Activated CD8-positive, alpha-beta T cell treated with anti-CD3 and anti-CD28 coated beads, Interleukin-2, amount 10 ng/mL, durations not matched to agents 7 days and 5 days (primary cell): ENCODE measurements around the gene SLC43A2. TPM values are rescaled to one million over a fixed set of nuclear protein-coding genes. Genes with fewer than 3 reads are reported as not detected.
A peak's percentile ranks its signal among the peaks of the same experiment; 100 is the strongest.
"Not testable (repeated sequence)": the region's sequence is repeated elsewhere in the genome, so short reads cannot be mapped to it uniquely, and the experiment has no call there.

ENCODE experiments used
- ATAC-seq: fragments of 150-1000 bp; cut with Tn5 transposase; one replicate; pipeline ENCODE4 v1.10.0; 2021; ENCODE audit warnings: moderate library complexity
- CTCF ChIA-PET: fragments of 350-600 bp; sonication (Branson Sonifier 250); formaldehyde crosslinking; loops from one replicate; lab custom pipeline; 2021; ENCODE audit warnings: antibody characterized with exemption; lab: Charles Lee
- POLR2A ChIA-PET: fragments of 350-600 bp; sonication (Branson Sonifier 250); formaldehyde crosslinking; loops from one replicate; lab custom pipeline; 2021; ENCODE audit warnings: antibody characterized with exemption; lab: Charles Lee
- DNase-seq: peaks from one replicate; pipeline ENCODE4 v3.0.0-alpha.2; 2020
- H3K27ac Mint-ChIP-seq: one replicate; pipeline ENCODE4 v1.8.0; 2021; ENCODE audit warnings: mild to moderate bottlenecking, mixed read lengths
- H3K27me3 Mint-ChIP-seq: one replicate; pipeline ENCODE4 v1.8.0; 2021; ENCODE audit warnings: low read depth, mixed read lengths
- H3K36me3 Mint-ChIP-seq: one replicate; pipeline ENCODE4 v1.8.0; 2021; ENCODE audit warnings: low read depth, mixed read lengths
- H3K4me1 Mint-ChIP-seq: one replicate; pipeline ENCODE4 v1.8.0; 2021; ENCODE audit warnings: low read depth, mixed read lengths
- H3K4me3 Mint-ChIP-seq: one replicate; pipeline ENCODE4 v1.8.0; 2021; ENCODE audit warnings: mild to moderate bottlenecking, mixed read lengths
- H3K9me3 Mint-ChIP-seq: one replicate; pipeline ENCODE4 v1.8.0; 2022; ENCODE audit warnings: mixed read lengths; ENCODE audit not compliant: insufficient read depth
- total RNA-seq, 2 experiments: library from RNA; stranded (reverse); gene quantifications; one replicate each; pipeline ENCODE4 v1.2.3, GENCODE V29; 2021

SLC43A2 gene
- total RNA-seq, 2 experiments from 2014 or later, result 0.55 to 0.68 TPM

DNA sequence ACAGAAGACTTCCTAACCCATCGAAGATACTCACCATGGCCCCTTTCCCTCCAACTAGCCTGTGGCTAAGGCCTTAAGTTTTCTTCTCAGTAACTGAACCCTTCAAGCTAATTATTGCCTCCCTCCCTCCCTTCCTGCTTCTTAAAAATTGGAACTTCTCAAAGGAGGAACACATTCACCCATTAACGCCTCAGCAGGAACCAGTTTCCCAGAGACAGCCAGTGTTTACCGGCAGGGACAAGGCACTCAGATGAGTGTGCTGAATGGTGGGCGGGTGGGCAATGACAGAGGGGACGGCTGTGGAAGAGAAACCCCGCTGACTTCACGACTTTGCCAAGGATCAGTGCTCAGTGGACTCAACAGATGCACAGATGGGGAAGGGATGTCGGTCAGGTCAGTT lies 86.3 kb downstream of the SLC43A2 start:
- H3K9me3 Mint-ChIP-seq, result no peaks in the 10 kb centered on the region
- CTCF ChIA-PET, result interaction anchor here (1.5 kb wide), 1 partner anchor 9 kb away, joined by 5 read pairs; no protein-coding TSS in a partner anchor
- no peak for DNase-seq

DNA sequence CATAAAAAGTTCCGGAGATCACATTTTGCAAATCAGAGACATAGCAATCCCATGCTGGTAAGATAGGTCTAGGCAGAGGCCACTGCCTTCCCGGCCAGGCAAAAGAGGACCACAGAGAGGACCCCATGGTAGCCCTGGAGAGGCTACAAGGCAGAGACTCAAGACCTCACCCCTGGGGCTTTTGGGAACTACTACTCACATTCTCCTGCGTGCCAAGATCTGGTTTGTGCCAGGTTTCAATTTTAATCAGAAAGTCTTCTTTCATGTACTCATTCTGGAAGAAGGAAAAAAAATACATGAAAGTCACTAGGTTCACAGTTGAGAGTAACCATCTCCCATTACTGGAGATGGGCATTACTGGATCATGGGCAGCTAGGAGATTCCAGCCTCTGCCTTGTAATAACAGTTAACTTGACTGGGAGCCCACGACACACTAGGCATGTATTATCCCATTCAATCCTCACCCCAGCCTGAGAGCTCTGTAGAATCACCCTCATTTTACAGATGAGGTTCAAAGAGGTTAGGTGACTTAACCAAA lies 87.2 kb downstream of the SLC43A2 start:
- H3K27me3 Mint-ChIP-seq, result no peaks in the 10 kb centered on the region
- H3K27ac Mint-ChIP-seq, result no peak overlapping the region
- H3K4me3 Mint-ChIP-seq, result no peak overlapping the region
- ATAC-seq (no peak), DNase-seq (no peak)
- no peaks in the 10 kb centered on the region for H3K9me3 Mint-ChIP-seq
- ChIA-PET CTCF (interaction anchor here (1.5 kb wide), 1 partner anchor 8 kb away, joined by 5 read pairs; no protein-coding TSS in a partner anchor), POLR2A (no interaction called here)
- H3K4me1 Mint-ChIP-seq, result no peaks in the 10 kb centered on the region
- H3K36me3 Mint-ChIP-seq, result peaks cover 13% of the 10 kb centered on the region

More for the DNA sequence above, 86.3 kb downstream of the SLC43A2 start:
- ATAC-seq, result no peak
- Mint-ChIP-seq H3K36me3 (peaks cover 14% of the 10 kb centered on the region), H3K27ac (no peak overlapping the region), H3K27me3 (no peaks in the 10 kb centered on the region), H3K4me1 (no peaks in the 10 kb centered on the region), H3K4me3 (no peak overlapping the region)
- POLR2A ChIA-PET, result no interaction called here

DNA sequence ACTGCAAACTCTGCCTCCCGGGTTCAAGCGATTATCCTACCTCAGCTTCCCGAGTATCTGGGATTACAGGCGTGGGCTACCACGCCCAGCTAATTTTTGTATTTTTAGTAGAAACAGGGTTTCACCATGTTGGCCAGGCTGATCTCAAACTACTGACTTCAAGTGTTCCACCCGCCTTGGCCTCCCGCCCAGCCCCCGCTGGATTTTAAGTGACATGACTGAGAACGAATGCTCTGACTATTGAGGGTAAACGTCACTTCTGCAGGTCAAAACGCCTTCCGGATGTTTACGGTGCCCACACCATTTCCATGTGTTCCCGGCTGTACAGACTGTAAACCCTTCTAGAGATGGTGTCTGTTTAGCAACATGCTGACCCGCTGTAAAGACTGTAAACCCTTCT lies 88.8 kb downstream of the SLC43A2 start:
- no peak for ATAC-seq
- DNase-seq, result no peak
- no peaks in the 10 kb centered on the region for H3K27me3 Mint-ChIP-seq
- no peaks in the 10 kb centered on the region for H3K9me3 Mint-ChIP-seq
- CTCF ChIA-PET, result no interaction called here
- no peaks in the 10 kb centered on the region for H3K4me1 Mint-ChIP-seq
- no peak overlapping the region for H3K27ac Mint-ChIP-seq
- H3K4me3 Mint-ChIP-seq, result no peak overlapping the region
- H3K36me3 Mint-ChIP-seq, result peaks cover 15% of the 10 kb centered on the region
- POLR2A ChIA-PET, result interaction anchor here (0.6 kb wide), 1 partner anchor 21 kb away, joined by 3 read pairs; no protein-coding TSS in a partner anchor

DNA sequence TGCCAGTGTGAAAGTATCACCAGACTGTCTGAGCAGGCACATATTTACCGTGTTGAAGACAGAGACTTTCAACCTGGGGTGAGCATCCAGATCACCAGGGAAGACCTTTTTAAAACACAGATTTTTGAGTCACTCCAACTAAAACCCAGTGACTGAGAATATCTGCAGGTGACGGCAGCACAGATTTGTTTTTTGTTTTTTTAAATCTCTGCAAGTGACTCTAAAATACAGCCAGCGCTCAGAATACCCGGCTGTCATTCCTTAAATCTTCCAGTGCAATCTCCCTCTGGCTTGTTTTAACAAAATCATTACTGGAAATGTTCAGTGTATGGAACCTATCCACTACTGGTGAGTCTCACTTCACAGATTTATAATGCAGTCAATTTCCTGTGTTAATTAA lies 92.9 kb downstream of the SLC43A2 start:
- ChIA-PET CTCF (interaction anchor here (1.0 kb wide), 1 partner anchor 171 kb away, joined by 3 read pairs; no protein-coding TSS in a partner anchor), POLR2A (no interaction called here)
- H3K9me3 Mint-ChIP-seq, result no peaks in the 10 kb centered on the region
- H3K4me1 Mint-ChIP-seq, result no peaks in the 10 kb centered on the region
- DNase-seq (no peak), ATAC-seq (no peak)
- peaks cover 23% of the 10 kb centered on the region for H3K36me3 Mint-ChIP-seq
- H3K27ac Mint-ChIP-seq, result no peak overlapping the region
- no peaks in the 10 kb centered on the region for H3K27me3 Mint-ChIP-seq
- H3K4me3 Mint-ChIP-seq, result no peak overlapping the region

DNA sequence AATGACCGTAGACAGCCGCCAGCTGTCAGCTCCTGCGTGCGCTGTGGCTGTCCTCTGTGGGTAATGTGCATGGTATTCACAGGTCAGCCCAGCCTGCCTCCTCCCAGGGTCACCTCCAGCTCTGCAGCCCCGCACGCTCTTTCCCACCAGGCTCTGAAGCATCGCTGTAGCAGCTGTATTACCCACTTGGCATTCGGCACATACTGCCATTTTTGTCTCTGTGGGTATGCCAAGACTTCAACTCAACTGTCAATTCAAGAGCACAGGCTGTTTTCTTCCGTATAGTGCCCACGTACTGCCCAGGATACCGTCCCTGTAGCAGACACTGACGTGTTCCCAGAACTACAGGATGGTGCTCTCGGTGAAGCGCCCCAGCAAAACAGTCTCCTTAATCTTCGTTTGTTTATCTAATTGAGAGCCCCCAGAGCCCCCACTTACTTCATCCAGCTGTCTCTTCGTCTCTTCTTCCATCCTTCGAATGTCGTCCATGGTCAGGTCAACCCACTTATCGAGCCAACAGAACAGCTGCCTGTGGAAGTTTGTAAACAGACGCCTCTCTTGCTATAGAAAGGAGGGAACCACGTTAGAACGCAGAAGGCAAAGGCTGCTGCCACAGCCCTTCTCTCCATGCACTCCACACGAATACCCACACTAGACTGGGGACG lies 94.8 kb downstream of the SLC43A2 start:
- Mint-ChIP-seq H3K4me3 (no peak overlapping the region), H3K4me1 (no peaks in the 10 kb centered on the region), H3K36me3 (peaks cover 22% of the 10 kb centered on the region), H3K27me3 (no peaks in the 10 kb centered on the region), H3K9me3 (no peaks in the 10 kb centered on the region), H3K27ac (no peak overlapping the region)
- no peak for ATAC-seq
- CTCF ChIA-PET, result interaction anchor here (0.6 to 3.0 kb wide), 9 partner anchors 8 to 172 kb away, joined by 4 to 29 read pairs (median 5); partner anchors contain the start of gene INPP5K
- DNase-seq, result no peak
- POLR2A ChIA-PET, result interaction anchor here (0.6 to 1.8 kb wide), 3 partner anchors 18 to 200 kb away, joined by 4 to 12 read pairs (median 6); partner anchors contain the start of gene INPP5K

DNA sequence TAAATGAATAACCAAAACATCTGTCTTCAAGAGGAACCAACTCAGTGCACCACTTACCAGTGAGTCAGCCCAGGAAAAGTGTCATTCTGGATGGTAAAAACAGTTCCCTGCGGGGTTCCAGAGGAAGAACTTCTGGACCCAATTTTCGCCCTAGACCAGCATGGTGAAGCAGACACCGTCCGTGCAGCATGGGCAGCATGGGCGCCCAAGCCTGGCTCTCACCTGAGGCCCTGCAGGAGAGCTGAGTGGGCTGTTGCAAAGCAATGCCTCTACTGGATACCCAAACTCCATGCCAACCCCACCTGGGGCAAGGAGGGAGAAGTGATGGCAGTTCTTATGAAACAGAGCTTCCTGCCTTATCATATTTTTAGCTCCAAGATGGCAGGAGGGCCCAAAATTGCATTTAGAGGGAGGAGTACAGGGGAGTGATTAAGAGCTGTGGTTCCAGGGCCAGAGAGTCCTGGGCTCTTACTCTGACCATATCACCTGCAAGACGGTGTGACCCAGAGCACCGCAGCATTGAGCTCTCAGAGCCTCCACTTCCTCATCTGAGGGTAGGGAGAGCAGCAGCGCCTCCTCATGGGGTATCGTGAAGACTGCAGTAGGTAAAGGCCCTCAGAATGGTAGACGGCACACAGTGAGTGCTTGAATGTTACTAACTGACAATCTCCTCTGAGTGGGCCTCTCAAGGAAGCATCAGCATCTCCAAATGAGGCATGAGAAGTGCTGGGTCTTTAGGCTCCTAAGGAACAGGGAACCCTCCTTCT lies 95.6 kb downstream of the SLC43A2 start:
- DNase-seq (peak; percentile 53), ATAC-seq (peak; percentile 61)
- H3K4me1 Mint-ChIP-seq, result no peaks in the 10 kb centered on the region
- no peaks in the 10 kb centered on the region for H3K27me3 Mint-ChIP-seq
- ChIA-PET CTCF (interaction anchor here (0.6 to 3.0 kb wide), 12 partner anchors 9 to 200 kb away, joined by 3 to 29 read pairs (median 5); partner anchors contain the start of gene INPP5K), POLR2A (interaction anchor here (0.6 to 1.8 kb wide), 3 partner anchors 17 to 200 kb away, joined by 4 to 12 read pairs (median 6); partner anchors contain the start of gene INPP5K)
- H3K9me3 Mint-ChIP-seq, result no peaks in the 10 kb centered on the region
- H3K27ac Mint-ChIP-seq, result no peak overlapping the region
- H3K4me3 Mint-ChIP-seq, result no peak overlapping the region
- peaks cover 27% of the 10 kb centered on the region for H3K36me3 Mint-ChIP-seq

DNA sequence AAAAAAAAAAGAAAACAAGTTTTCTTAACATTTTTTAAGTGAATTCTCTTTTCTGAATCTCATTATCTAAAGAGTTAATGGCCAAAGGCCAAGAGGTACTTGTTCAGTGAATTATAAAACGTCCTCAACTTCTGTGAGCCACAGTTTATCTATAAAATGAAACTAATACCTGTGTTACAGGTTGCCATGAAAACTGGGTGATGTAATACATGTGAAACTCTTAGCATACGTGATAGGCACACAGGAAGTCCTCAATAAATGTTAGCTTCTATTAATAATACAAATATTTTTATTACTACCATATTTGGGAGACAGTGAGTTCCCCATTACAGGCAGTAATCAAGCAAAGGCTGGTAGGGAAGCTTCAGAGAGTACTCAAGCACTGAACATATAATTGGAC lies 98.8 kb downstream of the SLC43A2 start:
- Mint-ChIP-seq H3K36me3 (peaks cover 30% of the 10 kb centered on the region), H3K4me3 (no peak overlapping the region), H3K27me3 (no peaks in the 10 kb centered on the region), H3K9me3 (no peaks in the 10 kb centered on the region), H3K27ac (no peak overlapping the region), H3K4me1 (peaks cover 17% of the 10 kb centered on the region)
- ATAC-seq, result no peak
- ChIA-PET POLR2A (interaction anchor here (1.5 kb wide), 1 partner anchor 13 kb away, joined by 5 read pairs; the partner anchor contains the start of gene INPP5K), CTCF (interaction anchor here (0.7 kb wide), 1 partner anchor 96 kb away, joined by 3 read pairs; no protein-coding TSS in a partner anchor)
- DNase-seq, result no peak

DNA sequence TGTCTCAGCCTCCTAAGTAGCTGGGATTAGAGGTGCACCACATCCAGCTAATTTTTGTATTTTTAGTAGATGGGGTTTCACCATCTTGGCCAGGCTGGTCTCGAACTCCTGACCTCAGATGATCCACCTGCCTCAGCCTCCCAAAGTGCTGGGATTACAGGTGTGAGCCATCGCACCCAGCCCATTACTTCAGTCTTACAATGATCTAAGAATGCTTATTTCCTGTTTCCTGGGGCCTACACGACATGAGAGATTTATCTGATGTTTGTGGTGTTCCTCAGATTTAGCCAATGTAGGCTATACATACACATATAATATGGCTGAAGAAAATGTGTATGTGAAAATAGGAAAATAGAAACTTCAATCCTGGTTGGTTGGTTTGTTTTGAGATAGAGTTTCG lies 101.8 kb downstream of the SLC43A2 start:
- DNase-seq, H3K27me3 Mint-ChIP-seq, H3K9me3 Mint-ChIP-seq, H3K4me3 Mint-ChIP-seq: not testable (repeated sequence)
- CTCF ChIA-PET, result interaction anchor here (1.0 to 1.4 kb wide), 2 partner anchors 10 to 161 kb away, joined by 3 to 4 read pairs; partner anchors contain the start of gene INPP5K
- peak overlapping the region; percentile 72 for H3K27ac Mint-ChIP-seq
- peak; percentile 72 for ATAC-seq
- H3K36me3 Mint-ChIP-seq, result peaks cover 20% of the 10 kb centered on the region
- POLR2A ChIA-PET, result interaction anchor here (1.9 kb wide), 1 partner anchor 11 kb away, joined by 4 read pairs; no protein-coding TSS in a partner anchor
- H3K4me1 Mint-ChIP-seq, result peaks cover 17% of the 10 kb centered on the region

DNA sequence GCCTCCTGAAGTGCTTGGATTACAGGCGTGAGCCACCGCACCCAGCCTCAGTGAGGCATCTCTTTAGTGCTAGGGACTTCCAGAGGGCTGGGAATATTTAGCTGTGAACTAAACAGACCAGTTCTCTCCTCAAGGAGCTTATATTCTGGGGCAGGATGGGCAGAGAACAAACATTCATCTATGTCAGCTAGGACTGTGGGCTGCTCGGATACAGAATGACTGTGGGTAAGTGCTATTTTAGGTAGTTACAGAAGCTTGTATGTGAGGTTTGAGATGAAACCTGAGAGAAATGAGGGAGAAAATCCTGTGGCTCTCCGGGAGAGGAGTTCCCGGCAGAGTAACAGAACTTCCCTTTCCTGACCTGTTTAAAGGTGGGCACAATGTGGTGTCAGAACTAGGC lies 106.0 kb downstream of the SLC43A2 start:
- Mint-ChIP-seq H3K36me3 (peaks cover 17% of the 10 kb centered on the region), H3K9me3 (no peaks in the 10 kb centered on the region), H3K4me1 (peaks cover 23% of the 10 kb centered on the region), H3K4me3 (no peak overlapping the region), H3K27ac (no peak overlapping the region), H3K27me3 (no peaks in the 10 kb centered on the region)
- CTCF ChIA-PET, result no interaction called here
- POLR2A ChIA-PET, result no interaction called here
- DNase-seq (no peak), ATAC-seq (no peak)

DNA sequence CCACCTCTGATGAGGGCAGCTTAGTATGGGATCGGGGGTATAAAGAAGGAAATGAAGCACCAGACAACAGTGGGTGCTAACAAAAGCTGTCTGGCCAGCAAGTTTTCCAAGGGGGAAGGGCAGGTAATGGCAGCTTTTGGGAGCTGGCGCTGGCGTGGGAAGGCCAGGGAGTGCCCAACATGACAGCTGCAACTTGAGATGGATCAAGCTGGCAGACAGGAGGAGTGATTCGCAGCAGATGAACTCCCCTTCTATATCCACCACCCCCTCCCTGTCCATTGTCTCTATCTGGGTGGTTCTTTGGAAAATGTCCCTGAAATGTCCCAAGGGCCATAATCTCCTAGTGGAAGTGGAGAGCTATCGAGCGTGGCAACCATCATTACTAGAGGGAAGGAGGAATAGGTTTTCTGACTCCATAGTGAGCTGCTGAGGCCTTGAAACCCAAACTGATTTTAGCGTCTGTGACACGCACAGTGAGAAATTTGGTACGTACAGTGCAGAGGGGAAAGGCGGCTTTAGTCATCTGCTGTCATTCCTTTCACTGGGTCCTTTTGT lies 107.5 kb downstream of the SLC43A2 start:
- ChIA-PET CTCF (interaction anchor here (1.0 to 4.5 kb wide), 2 partner anchors 109 to 156 kb away, joined by 3 to 19 read pairs; no protein-coding TSS in a partner anchor), POLR2A (no interaction called here)
- no peaks in the 10 kb centered on the region for H3K9me3 Mint-ChIP-seq
- H3K4me3 Mint-ChIP-seq, result no peak overlapping the region
- no peak for ATAC-seq
- peaks cover 15% of the 10 kb centered on the region for H3K36me3 Mint-ChIP-seq
- no peak for DNase-seq
- H3K4me1 Mint-ChIP-seq, result peaks cover 13% of the 10 kb centered on the region
- no peak overlapping the region for H3K27ac Mint-ChIP-seq
- no peaks in the 10 kb centered on the region for H3K27me3 Mint-ChIP-seq

DNA sequence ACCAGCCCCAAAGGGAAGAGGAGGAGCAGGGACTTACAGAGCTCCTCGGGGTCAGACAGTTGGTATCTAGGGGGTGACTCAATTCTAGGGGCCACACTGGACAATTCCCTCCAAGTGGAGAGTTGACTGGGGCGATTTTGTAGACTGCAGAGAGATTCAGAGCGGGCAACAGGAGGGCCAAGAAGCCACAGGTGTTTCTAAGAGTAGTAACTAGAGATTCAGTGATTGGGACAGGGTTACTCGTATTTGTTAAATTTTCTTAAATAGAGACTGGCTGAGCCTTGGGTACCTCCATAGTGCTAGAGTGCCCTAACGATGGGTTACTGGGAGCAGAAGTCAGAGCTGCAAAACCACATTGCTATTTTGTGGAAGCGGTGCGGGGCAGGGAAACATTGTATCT lies 109.0 kb downstream of the SLC43A2 start:
- no peak overlapping the region for H3K4me3 Mint-ChIP-seq
- H3K36me3 Mint-ChIP-seq, result peaks cover 11% of the 10 kb centered on the region
- POLR2A ChIA-PET, result interaction anchor here (0.5 kb wide), 1 partner anchor 120 kb away, joined by 3 read pairs; the partner anchor contains the start of gene YWHAE
- CTCF ChIA-PET, result interaction anchor here (0.9 to 4.5 kb wide), 4 partner anchors 14 to 154 kb away, joined by 3 to 19 read pairs (median 4); no protein-coding TSS in a partner anchor
- DNase-seq (no peak), ATAC-seq (no peak)
- no peaks in the 10 kb centered on the region for H3K27me3 Mint-ChIP-seq
- no peak overlapping the region for H3K27ac Mint-ChIP-seq
- no peaks in the 10 kb centered on the region for H3K9me3 Mint-ChIP-seq
- peaks cover 15% of the 10 kb centered on the region for H3K4me1 Mint-ChIP-seq
